Limb (tissue), 2 donors: ENCODE data around the gene PTPN2.
"Not testable (repeated sequence)": the region's sequence is repeated elsewhere in the genome, so short reads cannot be mapped to it uniquely, and the experiment has no call there.

Experiments
- DNase-seq, 2 donors: peaks; one replicate each; pipeline ENCODE4 v3.0.0-alpha.2; 2016; ENCODE audit errors: extremely low spot score in 2 of 2

Gene PTPN2

DNA sequence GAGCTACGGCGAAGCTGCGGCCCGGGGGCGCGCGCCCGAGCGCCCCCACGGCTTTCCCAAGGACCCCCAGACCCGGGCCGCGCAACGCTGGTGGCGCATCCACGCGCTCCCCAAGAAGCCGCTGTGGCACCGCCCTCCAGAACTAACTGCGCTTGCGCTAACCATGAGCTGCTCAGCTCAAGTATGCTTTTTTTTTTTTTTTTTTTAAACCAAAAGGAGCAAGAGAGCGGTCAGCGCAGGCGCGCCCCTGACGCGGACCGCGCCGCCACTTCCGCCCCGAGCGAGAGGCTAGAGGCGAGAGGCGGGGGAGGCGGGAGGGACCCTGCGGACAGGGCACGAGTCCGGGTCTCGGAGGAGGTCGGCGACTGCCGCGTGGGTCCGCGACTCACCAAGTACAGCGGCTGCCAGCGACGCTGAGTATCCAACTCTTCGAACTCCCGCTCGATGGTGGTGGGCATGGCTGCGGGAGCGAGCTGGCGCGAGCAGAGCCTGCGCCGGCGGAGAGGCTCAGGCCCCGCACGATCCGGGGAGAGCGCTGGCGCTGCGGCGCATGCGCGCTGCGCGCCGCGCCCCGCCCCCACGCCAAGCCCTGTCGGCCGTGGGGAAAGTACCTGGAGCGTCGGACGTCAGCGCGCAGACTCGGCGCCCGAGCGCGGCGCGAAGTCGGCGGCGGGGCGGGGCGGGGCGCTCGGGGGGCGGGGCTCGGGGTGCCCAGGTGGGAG is at the start of gene PTPN2:
Gene PTPN2, minus strand, starts transcription at position 554 of the 722 bp plus-strand sequence. Its CDS starts 96 bp downstream, at position 458.
- DNase-seq = peak; percentile 93 to 94

DNA sequence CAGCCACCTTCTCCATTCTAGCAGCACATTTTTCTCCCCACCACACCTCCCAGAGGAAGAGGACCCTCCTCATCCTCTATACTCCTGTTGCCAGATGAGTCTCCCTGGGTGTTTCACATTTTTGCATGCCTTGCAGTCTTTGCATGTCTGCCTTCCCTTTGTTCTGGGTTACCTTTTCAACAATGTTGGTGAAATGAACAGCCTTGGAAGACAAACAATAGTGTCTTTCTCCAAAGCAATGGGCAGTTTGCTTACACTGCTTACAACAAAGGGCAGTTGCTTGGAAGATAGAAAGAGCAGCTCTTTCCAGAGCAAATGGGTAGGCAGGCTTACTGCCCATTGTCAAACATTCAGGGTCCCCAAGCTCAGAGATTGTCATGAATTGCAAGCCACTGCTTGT is 49.3 kb upstream of the PTPN2 start:
- DNase-seq = no peak

DNA sequence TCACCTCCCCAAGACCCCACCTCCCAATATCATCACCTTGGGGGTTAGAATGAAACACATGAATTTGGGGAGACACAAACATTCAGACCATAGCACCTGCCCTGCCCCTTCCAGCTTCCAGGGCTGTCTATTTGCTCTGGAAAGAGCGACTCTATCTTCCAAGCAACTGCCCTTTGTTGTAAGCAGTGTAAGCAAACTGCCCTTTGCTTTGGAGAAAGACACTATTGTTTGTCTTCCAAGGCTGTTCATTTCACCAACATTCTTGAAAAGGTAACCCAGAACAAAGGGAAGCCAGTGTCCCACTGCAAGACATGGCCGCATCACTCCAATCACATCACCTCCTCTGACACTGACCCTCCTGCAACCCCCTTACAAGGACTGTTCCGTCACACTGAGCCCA is 46.9 kb upstream of the PTPN2 start:
- DNase-seq = no peak

DNA sequence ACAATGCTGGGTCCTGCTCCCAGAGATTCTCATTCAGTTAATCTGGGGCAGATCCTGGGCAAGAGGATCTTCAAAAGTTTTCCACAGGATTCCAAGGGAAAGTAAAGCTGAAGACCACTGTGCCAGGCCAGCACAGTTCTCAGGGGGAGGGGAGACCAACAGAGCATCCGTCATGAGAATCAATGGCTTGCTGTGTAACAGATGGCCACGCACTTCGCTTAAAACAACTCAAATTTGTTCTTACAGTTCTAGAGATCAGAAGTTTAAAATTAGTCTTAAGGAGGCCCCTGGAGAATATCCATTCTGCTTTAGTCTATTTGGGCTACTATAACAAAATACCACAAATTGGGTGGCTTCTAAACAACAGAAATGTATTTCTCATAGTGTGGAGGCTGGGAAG is 46.3 kb upstream of the PTPN2 start:
- DNase-seq = no peak

DNA sequence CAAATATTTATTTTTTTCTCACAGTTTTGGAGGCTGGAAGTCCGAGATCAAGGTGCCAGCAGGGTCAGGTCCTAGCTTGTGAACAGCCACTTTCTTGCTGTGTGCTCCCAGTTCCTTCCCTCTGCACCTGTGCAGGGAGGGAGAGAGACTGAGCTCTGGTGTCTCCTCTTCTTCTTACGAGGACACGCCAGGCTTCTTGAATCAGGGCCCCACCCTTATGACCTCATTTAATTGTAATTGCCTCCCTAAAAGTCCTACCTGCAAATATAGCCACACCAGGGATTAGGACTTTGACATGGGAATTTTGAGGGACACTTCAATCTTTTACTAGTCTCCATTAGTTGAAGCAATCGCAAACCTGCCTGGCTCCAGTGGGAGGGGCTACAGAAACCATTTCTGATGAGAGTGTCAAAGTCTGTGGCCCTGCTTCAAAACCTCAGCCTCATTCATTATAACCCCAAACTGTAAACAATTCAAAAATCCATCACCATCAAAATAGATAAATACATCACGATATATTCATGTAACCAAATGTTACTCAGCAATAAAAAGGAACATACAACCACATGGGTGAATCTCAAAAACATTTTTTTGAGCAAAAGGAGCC is 45.5 kb upstream of the PTPN2 start:
- no peak for DNase-seq

DNA sequence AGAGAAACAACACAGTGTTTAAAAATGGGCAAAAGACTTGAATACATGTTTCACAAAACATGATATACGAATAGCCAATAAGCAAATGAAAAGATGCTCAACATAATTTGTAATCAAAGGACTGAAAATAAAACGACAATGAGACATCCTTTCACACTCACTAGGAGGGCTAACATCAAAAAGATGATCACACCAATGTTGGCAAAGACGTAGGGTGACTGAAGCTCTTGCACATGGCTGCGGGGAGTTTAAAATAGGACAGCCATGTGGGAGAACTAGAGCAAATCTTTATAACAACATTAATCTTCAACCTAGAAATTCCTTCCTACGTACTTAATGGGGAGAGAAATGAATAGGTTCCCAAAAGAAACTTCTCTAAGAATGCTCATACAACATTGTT is 44.6 kb upstream of the PTPN2 start:
- DNase-seq = no peak

DNA sequence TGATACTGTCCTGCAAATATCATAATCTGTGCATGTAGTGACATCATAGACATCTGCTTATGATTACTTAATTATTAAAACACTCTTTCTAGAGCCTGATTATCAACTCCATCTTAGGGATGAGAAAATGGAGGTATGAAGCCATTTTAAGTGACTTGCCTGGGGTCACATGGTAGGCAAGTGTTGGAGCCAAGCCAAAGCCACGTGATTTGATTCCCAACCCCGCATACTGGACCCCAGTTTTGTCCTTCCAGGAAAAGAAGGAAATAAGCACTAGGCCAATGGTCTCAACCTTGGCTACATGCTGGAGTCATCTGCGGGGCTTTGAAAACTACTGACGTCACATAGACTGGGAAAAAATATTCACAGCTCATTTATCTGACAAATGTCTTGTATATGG is 44.2 kb upstream of the PTPN2 start:
- DNase-seq = no peak

DNA sequence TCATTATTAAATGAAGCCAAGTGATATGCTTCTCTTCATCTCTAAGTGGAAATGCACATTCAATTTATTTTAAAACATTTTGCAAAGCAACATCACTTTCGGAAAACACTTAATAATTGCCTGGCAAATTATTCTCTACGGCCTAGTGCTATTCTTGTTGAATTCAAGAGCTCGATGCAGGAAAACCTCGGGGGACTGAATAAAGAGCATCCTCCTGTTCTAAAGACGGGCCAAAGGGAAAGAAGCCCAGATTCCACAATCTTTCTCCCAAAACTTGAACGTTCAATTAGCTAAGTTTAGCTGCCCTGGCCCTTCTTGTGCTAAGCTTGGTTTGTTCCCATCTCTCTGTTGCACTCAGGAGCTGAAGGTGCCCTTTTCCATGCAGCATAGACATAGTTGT is 40.6 kb upstream of the PTPN2 start:
- no peak for DNase-seq

DNA sequence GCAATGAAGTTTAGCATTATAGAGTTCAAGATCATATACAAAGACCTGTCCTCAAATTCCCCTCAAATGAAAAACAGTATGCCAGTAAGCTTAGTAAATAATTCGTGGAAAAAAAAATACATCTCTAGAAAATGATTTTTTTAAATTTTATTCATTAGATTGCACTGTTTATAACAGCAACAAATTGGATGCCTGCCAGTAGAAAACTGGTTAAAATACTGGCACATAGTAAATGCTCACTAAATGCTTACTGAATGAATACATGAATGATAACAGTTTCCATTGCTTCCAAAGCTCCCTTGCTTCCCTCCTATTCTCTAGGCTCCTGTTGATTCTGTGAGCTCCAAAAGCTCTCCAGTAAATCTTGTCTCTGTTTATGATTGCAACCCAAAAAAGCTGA is 38.2 kb upstream of the PTPN2 start:
- no peak for DNase-seq

DNA sequence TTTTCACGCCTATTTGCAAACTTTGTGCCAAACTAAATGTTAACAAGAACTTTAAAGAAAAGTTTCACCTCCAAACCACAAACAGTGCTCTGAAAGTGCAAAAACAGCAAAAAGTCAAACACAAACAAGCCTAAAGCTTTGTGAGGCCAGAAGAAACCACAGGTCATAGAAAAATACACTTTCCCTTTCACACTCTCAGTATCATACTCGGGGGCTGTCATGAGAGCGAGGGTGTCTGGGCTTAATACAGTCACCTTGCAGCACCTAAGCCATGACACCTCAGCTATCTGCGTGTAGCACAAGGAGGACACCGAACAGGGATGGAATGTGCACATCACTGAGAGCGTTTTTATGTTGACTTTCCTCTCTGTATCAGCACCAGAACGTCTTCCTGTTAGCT is 37.1 kb upstream of the PTPN2 start:
- DNase-seq = no peak

DNA sequence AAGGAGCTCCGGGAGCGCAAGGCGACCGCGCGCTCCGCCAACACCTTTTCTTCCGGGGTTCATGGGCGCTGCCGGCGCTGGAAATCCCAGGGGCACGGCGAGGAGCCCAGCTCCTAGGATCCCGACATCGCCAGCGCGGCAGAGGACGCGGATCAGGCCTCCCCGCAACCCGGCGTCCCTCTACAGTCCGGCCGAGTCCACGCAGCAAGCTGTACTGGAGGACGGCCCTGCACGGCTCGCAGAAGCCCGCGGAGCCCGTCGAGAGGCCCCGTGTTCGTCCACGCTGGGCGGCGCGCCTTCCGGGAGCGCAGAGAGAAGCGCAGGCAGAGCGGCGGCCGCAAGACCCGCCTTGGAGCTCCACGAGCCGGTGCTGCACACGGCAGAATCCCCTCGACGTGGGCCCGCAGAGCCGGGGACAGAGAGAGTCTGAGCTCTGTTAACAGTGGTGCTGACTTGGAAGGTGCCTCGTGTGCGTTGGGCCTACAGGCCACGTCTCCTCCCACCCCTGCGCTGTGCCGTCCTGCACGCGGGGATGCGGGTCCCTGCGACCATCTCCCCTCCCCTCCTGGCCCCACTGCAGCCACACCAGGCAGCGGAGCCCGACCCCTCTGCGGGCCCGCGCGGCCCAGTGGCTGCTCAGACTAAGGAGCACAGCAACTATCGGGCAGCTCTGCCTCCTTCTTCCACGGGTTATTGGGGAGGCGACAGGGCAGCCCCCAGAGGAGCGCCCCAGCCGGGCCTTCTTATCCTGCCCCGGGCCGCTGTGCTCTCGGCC is 28.1 kb upstream of the PTPN2 start:
- peak in 1 of 2 donors; percentile 44 for DNase-seq

DNA sequence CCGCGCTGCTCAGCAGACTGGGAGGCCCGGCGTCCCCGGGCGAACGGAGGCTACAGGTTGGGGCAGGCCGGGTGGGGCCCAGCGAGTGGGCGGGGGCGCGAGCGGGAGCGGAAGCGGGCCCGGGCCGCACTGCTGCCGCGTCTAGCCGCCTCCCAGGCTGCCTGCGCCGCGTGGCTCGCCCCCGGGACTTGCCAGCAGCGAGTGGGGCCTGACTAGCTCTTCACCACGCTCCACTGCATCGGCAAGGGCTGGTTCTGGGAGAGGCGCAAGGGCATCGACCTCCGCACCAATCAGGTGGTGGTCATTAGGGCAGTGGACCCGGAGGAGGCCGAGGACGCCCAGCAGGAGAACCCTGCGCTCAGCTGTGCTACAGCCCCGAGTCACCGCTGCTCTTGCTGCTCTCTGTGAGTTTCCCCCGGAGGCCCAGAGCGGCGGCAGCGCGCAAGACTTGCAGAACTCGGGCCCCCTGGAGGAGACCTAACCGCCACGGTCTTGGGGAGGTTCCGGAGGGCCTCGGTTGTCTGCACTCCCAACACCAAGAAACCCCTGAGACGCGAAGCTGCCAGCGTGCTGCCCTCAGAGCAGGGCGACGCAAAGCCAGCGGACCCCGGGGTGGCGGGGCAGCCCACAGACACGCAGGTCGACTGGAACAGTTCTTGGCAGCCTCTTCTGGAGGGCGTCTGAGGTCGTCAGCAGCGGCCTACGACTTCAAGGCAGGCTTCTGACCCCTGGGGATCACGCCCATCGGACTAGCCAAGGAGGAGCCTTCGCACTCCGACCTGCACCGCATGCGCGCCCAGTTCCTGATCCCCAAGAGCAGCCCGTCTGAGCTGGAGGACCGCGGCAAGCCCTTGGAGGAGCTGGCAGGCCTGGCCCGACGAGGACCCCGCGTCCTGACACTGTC is 27.2 kb upstream of the PTPN2 start:
- peak in 1 of 2 donors; percentile 57 for DNase-seq

DNA sequence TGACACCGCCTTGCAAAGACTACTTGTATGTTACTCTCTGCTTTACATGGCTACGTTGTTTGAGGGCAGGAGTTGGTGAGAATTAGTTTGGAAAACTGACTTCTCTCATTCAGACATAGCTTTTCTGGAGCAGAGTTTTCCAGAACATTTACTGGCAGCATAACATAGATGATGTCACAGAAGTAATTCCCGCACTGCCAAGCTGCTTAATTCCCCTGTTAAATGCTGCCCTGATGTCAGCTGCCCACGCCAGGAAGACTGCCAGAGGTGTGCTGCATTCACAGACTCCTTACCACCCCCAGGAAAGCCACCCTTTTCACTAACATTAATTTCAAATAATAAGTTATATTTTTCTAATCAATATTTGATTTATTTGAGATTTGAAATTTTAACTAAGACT is 24.7 kb upstream of the PTPN2 start:
- DNase-seq = no peak

DNA sequence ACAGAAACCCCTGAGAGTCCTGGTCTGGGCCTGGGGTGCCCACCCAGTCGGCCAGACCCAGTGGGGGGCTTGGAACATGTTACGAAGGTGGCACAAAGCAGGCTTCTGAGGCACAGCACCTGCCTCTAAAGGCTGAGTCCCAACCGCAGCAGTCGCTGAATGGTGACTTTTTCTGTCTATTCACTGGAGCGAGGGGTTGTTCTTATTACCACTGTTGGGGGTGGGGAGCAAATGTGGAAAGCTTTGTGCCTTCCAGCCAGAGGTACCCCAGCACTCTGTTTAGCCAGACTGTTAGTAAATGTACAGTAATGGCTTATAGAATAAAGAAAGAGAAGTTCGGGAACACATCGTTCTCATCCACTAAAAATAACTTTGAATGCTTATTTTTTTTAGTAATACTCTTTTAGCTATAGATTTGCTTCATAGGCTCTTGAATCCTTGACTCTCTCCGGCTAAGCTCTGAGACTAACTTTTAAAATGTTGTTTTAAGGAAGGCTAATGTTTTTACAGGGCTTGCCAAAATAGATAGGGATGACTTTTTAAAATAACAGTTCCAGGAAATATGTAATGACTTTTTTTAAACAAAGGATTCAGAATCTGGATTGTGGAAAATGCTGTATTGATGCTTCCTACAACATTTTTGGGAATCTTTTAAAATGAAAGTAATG is 23.4 kb upstream of the PTPN2 start:
- no peak for DNase-seq

DNA sequence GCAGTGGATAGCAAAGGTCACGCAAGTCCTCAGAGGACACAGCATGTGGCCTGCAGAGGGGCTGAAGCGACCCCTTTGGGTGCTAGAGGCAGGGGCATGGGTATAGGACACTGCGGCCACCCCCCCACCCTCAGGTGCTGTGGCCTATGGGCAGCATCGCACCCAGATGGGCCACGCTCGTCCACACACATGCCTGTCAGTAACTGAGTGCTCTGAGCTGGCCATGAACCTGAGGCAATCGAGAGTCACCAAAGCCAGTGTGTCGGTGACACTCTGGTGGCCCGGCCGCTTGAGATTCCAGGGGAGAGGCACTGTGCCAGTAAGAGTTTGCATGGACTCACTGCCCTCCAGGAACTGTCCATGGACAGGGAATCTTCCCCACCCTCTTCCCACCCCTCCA is 22.7 kb upstream of the PTPN2 start:
- DNase-seq = no peak

DNA sequence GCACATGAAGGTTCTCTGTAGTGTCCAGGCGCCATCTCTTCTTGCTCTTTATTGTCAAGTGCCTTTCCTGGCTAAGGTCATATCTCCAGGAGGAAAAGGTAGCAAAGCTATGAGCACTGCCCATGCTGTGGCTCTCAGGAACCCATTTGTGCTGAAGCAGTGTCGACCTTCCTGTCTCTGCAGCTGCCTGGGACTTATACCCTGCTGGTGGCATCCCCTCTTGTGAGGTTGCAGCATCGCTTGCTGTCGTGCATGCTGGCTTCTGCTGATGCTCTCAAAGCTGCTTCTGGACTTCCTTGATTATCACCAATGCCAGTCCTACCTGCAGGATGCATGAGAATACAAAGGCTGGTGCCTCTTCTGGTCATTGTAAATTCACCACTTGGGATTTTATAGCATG is 22.1 kb upstream of the PTPN2 start:
- DNase-seq = no peak

DNA sequence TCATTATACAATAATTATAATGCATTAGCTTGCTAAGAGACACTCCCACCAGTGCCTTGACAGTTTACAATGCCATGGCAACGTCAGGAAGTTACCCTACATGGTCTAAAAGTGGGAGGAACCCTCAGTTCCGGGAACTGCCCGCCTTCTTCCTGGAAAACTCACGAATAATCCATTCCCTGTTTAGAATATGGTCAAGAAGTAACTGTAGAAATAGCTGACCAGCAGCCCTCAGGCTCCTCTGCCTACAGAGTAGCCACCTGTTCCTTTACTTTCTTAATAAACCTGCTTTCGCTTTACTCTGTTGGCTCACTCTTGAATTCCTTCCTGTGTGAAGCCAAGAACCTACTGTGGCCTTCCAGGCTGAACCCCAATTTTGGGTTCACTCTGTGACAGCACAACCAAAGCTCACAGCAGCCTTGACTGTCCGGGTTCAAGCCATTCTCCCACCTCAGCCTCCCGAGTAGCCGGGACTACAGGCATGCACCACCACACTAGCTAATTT is 20.0 kb upstream of the PTPN2 start:
- DNase-seq = no peak

DNA sequence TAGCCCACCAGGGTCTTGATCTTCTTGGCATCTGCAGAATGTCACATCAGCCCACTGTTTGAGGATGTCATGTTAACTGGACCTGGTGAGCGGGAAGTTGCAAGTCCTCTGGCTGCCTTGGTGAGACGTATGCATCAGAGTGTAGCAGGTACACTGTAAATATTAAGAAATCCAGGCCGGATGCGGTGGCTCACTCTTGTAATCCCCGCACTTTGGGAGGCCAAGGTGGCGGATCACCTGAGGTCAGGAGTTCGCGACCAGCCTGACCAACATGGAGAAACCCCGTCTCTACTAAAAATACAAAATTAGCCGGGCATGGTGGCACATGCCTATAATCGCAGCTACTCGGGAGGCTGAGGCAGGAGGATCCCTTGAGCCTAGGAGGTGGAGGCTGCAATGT is 17.2 kb upstream of the PTPN2 start:
- not testable (repeated sequence) for DNase-seq

DNA sequence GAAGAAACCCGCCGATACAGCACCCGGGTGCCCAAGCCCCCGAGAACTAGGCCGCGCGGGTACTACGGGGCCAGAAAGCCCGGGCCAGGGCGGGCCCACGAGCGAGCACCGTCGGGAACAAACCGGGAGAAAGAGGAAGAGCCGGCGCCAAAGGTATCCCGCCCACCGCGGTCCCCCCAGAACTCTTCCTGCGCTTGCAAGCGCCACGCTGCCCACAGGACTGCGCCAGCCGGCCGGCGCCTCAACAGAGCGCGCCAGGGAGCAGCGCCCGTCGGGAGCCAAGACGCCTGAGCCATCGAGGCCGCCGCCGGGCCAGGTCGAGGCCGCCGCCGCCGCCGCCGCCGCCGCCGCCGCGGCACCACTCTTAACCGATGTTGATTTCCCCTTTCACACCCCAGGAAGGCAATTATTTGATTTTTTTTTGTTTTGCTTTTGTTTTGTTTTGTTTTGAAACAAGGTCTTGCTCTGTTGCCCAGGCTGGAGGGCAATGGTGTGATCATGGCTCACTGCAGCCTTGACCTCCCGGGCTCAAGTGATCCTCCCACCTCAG is 12.8 kb upstream of the PTPN2 start:
- not testable (repeated sequence) for DNase-seq

DNA sequence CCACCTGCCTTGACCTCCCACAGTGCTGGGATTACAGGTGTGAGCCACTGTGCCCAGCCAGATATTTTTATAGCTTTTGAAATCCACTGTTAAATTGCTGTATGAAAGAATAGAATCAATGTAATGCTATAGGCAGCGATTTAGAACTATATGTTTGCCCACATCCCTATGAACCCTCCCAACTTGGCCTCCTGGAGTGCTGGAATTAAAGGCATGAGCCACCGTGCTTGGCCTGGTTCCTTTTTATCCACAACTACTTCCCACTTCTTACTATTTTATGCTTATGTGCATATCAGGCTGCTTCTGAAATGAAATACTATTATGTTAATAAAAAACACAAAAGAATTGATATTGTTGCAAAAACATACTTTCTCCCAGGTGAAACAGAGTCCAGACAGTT is 11.6 kb upstream of the PTPN2 start:
- DNase-seq = no peak

DNA sequence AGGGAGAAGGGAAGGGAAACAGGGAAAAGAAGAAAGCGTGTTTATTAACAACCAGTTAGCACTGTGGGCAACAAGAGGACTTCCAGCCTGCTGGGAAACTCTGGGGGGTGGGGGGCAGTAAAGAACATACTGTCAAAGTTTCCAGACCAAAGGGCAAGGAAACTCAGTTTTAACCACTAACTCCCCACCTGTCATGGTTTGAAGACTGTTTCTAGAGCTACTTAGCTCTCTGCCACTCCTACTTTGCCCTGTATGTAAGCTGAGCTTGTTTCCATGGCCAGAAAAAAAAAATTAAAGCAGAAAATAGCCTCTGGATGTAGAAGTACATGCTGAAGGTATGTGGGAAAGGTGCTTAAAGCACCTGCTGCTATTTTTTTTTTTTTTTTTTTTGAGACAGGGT is 11.0 kb upstream of the PTPN2 start:
- no peak for DNase-seq
